NCI-H2196 (cell line): Measurements from ENCODE around the gene PLEKHM2.
"Not testable (repeated sequence)": the region's sequence is repeated elsewhere in the genome, so short reads cannot be mapped to it uniquely, and the experiment has no call there.

Experiments used
- DNase-seq: peaks from one replicate; lab custom pipeline; 2025; ENCODE audit not compliant: unreplicated experiment; lab: John Stamatoyannopoulos, UW

The PLEKHM2 gene, protein sequence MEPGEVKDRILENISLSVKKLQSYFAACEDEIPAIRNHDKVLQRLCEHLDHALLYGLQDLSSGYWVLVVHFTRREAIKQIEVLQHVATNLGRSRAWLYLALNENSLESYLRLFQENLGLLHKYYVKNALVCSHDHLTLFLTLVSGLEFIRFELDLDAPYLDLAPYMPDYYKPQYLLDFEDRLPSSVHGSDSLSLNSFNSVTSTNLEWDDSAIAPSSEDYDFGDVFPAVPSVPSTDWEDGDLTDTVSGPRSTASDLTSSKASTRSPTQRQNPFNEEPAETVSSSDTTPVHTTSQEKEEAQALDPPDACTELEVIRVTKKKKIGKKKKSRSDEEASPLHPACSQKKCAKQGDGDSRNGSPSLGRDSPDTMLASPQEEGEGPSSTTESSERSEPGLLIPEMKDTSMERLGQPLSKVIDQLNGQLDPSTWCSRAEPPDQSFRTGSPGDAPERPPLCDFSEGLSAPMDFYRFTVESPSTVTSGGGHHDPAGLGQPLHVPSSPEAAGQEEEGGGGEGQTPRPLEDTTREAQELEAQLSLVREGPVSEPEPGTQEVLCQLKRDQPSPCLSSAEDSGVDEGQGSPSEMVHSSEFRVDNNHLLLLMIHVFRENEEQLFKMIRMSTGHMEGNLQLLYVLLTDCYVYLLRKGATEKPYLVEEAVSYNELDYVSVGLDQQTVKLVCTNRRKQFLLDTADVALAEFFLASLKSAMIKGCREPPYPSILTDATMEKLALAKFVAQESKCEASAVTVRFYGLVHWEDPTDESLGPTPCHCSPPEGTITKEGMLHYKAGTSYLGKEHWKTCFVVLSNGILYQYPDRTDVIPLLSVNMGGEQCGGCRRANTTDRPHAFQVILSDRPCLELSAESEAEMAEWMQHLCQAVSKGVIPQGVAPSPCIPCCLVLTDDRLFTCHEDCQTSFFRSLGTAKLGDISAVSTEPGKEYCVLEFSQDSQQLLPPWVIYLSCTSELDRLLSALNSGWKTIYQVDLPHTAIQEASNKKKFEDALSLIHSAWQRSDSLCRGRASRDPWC

GRCh38 chr1:15684042-15684461, at the start of gene PLEKHM2:
PLEKHM2 (plus strand) TSS chr1:15684320; CDS start chr1:15684559, 239 bp downstream.
- DNase-seq = no peak

DNA sequence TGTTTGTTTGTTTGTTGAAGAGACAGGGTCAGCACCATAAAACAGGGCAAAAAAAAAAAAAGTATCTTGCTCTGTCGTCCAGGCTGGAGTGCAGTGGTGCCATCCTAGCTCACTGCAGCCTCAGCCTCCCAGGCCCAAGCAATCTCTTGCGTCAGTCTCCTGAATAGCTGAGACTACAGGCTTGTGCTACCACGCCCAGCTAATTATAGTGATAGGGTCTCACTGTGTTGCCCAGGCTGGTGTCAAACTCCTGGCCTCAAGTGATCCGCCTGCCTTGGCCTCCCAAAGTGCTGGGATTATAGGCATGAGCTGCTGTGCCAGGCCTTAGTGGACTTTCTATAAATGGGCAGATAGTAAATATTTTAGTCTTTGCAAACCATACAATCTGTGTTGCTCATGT, 47.7 kb upstream of the PLEKHM2 start:
- DNase-seq = no peak

DNA sequence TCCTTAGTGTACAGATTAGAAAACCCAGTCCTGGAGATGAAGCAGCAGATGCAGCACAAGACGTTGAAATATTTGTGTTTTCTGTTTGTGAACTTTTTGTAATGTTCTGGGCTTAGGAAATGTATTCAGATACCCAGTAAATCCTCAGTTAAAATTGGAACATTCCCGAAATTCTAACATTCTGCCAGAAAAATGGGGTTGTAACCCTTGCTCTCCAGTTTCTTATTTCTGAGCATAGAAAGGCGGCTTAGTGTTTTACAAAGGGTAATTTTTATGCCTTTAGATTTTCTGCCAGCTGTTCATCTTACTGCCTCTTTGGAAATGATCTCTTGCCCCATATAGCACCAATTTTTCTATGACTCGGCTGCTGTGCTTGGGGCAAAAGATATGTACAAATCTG, 46.3 kb upstream of the PLEKHM2 start:
- DNase-seq = no peak

DNA sequence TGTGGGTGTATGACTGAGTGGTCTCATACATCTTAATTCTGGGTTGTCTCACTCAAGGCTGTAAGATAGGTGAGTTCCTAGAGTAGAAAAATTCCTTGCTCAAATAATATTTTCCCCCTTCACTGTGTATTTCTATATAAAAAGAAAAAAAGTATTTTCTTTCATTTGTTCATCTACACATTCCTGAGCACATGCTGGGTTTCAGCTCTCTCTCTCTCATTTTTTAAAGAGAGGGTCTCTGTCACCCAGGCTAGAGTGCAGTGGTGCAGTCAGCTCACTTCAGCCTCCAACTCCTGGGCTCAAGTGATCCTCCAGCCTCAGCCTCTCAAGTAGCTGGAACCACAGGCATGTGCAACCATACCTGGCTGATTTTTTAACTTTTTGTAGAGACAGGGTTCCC, 44.9 kb upstream of the PLEKHM2 start:
- no peak for DNase-seq

GRCh38 chr1:15639931-15640330, 44.2 kb upstream of the PLEKHM2 start:
- no peak for DNase-seq

- DNase-seq = no peak
These were observed 43.5 kb upstream of the PLEKHM2 start for GRCh38 chr1:15640667-15641066.

- DNase-seq = no peak
These were observed 34.2 kb upstream of the PLEKHM2 start for GRCh38 chr1:15649937-15650336.

DNA sequence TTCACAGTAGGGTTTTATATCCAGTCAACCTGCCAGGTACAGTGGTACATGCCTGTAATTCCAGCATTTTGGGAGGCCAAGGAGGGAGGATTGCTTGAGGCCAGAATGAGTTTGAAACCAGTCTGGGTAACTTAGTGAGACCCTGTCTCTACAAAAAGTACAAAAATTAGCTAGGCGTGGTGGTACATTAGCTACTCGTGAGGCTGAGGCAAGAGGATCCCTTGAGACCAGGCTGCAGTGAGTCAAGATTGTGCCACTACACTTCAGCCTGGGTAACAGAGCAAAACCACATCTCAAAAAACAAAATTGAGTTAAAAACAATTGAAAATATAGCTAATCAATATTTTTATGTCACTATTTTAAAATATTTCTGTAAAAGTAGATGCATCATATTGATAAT, 33.7 kb upstream of the PLEKHM2 start:
- DNase-seq = no peak

DNA sequence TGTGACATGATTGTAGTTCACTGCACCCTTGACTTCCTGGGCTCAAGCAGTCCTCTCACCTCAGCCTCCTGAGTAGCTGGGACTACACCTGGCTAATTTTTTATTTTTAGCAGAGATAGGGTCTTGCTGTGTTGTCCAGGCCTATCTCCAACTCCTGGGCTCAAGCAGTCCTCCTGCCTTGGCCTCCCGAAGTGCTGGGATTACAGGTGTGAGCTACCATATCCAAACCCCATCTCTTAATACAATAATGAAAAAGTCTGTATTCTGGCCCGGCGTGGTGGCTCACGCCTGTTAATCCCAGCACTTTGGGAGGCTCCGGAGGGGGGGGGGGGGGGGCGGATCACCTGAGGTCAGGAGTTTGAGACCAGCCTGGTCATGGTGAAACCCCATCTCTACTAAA, 32.0 kb upstream of the PLEKHM2 start:
- DNase-seq = not testable (repeated sequence)

DNA sequence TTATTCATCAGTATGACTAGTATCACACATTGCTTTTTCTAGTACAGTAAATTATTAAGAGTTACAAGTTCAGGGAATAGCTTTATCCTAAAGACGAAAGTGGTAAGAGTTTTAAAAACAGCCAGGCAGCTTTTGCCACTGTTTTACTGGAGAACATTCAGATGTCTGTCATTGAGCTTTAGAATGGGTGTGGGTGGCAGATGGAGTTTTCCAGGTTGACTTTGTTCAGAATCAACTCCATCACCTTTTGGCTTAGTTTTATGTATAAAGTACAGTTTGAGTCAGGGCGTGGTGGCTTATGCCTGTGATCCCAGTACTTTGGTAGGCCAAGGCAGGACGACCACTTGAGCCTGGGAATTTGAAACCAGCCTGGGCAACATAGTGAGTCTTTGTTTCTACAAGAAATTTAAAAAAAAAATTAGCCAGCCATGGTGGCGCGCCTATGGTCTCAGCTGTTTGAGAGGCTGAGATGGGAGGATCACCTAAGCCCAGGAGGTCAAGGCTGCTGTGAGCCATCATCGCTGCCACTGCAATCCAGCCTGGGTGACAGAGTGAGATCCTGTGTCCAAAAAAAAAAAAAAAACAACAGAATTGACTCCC, 29.9 kb upstream of the PLEKHM2 start:
- DNase-seq = no peak

GRCh38 chr1:15656464-15656863, 27.7 kb upstream of the PLEKHM2 start:
- DNase-seq = no peak

GRCh38 chr1:15657021-15657420, 27.1 kb upstream of the PLEKHM2 start:
- no peak for DNase-seq

DNA sequence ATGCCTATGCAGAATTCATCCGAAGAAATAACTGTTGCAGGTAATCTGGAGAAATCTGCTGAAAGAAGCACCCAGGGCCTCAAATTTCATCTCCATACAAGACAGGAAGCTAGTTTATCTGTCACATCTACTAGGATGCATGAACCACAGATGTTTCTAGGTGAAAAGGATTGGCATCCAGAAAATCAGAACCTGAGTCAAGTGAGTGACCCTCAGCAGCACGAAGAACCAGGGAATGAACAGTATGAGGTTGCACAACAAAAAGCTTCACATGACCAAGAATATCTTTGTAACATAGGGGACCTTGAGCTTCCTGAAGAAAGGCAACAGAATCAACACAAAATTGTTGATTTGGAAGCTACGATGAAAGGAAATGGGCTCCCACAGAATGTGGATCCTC, 24.0 kb upstream of the PLEKHM2 start:
- no peak for DNase-seq

GRCh38 chr1:15662477-15662876, 21.6 kb upstream of the PLEKHM2 start:
- DNase-seq = no peak

DNA sequence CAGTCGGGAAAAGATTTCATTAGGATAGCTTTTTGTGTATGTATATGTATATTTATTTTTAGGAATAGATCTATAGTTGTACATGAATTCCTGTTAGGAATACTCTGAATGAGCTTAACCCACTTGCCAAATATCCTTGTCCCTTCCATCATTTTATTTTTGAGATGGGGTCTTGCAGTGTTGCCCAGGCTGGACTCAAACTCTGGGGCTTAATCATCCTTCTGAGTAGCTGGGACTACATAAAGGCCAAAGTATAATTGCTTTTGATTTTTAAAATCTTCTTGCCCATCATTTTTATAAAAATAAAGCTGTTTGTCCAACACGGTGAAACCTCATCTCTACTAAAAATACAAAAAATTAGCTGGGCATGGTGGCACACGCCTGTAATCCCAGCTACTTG, 20.2 kb upstream of the PLEKHM2 start:
- no peak for DNase-seq

- no peak for DNase-seq
These were observed 16.8 kb upstream of the PLEKHM2 start for GRCh38 chr1:15667362-15667761.

GRCh38 chr1:15668089-15668754, 15.9 kb upstream of the PLEKHM2 start:
- DNase-seq = no peak

GRCh38 chr1:15669074-15669473, 15.0 kb upstream of the PLEKHM2 start:
- DNase-seq = no peak

DNA sequence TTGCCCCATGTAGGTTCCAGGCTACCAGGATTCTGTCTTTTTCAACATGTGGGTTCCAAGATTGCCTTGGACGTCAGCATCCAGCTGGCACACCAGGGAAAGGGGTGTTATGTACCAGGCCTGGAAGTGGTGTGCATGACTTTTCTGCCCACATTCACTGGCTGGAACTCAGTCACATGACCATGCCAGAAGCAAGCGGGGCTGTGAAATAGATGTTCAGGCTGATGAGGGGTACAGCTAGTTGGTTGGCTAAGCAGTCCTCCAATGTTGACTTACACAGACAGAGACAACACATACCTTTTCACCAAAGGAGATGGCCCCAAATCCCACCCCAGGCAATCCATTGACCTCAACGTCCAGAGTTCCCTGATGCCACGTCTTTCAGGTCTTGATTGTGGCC, 14.3 kb upstream of the PLEKHM2 start:
- DNase-seq = no peak

- DNase-seq = no peak
These were observed 12.7 kb upstream of the PLEKHM2 start for GRCh38 chr1:15671430-15671829.
